Hematopoietic multipotent progenitor cell treated with erythropoietin and hydrocortisone succinate and interleukin-3 and kit ligand, for 15 days (in vitro differentiated cells): ENCODE results near the gene CREB5.

Experiments used
- DNase-seq: peaks from one replicate; pipeline ENCODE4 v3.0.0-alpha.2; 2015; ENCODE audit warnings: low spot score

Gene CREB5

DNA sequence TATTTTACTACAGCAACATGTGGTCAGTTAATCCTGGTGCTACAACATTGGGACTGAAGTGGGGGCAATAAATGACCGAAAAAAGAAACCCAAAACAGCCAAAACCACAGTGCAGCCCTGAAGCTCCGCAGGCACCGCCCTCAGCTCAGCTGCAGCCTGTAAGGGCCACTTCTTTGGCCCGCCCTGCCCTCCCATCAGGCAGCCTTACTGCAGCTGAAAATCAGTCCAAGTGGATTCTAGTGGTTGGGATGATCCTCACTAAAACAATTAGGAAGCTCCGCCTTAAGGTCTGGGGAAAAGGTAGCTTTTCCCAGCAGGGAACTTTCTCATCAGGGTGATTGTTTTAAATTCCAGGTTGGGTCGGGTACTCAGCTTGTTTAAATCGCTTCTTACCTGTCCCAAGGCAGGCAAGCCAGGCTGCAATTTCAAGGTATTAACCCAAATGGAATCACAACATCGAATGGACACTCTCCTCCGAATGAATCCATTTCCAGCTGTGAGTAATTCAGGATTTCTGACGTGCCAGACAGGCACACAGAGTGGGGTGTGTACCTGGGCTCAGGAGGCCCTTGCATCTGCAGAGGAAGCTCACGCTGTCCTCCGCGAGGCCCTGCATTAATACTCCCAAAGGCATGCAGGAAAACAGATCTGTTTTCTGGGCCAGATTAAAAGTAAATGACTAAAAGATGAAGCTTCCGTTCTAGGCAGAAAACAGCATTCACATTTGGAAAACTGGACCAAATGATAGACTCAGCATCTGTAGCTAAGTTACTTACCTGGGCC, 104.3 kb downstream of the CREB5 start:
- DNase-seq: no peak

DNA sequence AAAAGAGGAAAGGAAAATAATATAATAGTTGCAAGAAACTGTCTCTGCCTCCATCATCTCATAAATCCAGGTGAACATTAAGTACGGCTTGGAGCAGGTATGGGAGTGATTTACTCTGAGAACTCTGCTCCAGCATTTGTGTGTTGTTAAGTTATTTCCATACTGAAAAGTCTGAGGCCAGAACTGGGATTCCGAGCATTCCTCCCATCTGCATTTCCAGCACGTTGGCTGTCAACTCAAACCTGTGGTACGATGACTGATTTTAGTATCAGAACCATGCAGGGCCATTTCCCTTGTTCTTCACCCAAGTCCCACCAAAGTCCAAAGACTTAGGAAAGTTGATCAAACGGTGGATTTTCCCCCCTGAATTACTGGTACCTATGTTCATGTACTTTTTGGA, 104.9 kb downstream of the CREB5 start:
- no peak for DNase-seq

DNA sequence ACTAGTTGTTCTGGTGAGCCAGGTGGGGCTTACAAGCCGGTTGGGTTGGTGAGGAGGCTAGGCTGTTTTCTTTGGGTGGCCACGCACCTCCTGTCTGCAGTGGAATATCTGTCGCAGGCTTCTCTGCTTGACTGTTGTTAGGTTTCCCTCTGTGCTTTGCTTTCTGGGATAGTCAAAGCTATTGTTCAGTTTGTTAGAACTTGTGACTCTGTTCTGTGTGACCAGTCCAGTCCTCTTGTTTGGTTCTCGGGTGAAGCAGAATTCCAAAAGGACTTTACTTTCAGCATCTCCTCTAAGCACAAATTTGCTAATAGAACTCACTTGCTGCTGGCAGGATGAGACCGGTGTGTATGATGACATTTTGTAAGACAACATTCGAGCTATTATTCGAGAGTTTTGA, 105.3 kb downstream of the CREB5 start:
- no peak for DNase-seq

DNA sequence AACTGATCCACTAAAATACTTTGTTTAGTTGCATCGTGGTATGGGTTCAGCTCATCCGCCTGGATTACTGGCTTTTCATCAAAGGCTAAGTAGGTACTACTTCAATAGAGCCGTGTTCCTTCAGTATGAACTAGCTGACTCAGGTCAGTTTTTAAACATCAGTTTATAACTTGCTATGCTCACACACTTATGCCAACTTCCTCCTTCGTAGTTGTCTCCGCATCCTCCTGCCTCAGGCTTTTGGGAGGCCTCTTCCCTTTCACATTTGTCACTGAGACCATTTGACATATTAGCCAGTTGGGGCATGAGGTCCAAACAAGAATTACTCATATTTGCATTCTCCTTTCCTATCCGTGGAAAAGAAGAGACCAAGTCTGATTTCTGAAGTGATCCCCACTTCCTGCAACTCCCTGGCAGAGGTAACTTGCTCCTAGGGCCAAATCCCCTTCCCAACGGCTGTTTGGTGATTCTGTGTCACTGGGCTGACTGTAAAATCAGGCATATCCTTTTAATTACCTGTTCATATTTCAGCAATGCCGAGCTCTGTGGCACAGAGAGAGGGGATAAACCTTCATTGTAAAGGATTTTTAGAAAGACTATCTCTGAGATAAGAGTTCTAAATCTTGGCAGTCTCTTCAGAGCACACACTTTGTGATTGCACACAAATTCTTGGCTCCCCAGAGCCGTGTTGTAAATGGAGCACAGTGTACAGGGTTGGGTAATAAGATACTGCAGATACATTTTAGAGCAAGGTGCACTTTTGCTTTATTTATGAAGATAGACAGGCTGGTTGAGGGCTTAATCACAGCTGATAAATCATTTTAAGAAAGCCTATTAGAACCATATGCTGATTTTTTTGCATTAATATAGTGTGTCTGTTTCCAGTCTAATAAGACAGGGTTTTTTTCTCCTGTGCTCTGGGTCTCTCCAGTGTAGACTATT, 108.0 kb downstream of the CREB5 start:
- DNase-seq: no peak

DNA sequence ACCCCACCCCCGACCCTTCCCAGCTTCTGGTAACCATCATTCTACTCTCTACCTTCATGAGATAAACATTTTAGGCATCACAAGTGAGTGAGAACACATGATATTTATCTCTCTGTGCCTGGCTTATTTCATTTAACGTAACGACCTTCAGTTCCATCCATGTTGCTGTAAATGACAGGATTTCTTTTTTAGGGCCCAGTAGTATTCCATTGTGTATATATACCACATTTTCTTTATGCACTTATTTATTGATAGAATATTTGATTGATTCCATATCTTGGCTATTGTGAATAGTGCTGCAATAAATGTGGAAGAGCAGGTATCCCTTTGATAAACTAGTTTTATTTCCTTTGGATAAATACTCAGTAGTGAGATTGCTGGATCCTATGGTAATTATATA, 112.7 kb downstream of the CREB5 start:
- no peak for DNase-seq

DNA sequence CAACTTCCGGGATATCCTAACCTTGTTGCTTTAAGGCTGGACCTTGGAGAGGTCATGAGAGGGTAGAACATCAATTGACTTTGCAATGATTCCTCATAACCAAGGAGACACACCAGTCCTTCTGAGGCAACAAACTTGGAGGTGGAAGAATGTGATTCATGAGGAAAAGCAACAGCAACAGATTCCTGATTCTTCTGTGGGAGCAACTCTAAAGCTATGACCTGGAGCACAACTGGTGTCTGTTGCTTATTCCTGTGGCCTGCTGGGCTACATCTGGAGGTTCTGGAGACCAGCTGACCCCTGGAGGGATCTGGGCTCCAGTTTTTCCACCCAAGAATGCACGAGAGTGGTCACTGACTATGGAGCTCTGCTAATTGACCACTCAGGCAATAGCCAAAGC, 116.6 kb downstream of the CREB5 start:
- no peak for DNase-seq

DNA sequence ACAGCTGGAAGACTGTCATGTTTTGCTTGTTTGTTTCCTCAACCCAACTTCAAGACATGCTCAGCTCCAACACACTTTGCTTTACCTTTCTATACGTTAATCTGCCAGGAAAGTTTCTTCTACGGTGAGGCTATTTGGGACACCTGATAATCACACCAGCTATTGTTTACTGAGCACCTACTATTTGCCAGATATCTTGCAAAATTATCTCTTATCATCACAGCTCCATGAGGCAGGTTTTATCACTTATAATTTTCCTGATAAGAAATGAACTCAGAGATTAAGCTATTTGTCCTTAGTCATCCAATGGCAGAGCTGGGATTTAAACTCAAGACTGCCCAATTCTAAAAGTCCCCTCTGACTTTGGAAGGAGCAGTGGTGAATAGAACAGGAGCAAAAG, 117.4 kb downstream of the CREB5 start:
- no peak for DNase-seq

DNA sequence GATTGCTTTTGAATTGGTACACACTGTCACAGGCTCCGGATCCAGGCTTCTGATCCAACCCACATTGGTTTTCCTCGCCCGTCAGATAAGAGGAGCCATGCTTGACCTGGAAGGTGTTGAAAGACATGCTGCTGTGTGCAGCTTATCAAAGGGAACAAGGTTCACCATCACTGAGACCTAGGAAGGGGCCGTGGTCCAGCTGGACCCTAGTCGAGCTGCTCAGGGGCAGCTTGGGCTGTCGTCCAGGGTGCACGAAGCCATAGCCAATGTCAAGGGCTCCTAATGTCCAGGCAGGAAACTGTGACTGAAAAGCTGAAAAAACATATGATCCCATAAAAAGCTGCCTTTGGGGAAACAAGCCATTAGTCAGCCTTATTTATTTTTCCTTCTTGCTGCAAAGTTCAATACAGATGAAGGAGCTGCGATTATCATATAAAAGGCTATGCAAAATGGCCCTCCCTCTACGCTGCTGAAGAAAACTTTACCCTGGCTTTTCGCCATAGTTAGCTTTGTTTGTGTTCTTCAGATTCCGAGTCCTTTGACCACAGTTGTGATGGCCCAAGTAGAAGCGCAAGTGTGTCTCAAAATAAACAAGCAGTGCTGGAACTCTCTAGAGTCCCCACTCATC, 118.0 kb downstream of the CREB5 start:
- DNase-seq: no peak

DNA sequence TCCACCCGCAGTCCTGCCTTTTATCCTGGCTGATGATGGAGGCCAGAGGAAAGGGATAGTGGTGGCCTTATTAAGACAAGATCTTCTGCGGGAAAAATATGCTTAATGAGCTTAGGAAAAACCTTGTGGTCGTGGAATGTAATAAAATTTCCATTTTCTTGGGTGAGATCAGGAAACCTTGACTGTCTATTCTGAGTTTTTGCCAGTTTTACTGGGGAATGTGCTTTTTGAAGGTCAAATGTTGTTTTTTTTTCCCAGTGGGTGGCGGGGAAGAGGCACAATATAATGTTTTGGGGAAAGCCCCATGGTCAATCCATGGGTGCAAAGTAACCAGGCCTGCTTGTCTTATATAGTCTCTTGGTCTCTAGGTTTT, 118.5 kb downstream of the CREB5 start:
- DNase-seq: no peak

DNA sequence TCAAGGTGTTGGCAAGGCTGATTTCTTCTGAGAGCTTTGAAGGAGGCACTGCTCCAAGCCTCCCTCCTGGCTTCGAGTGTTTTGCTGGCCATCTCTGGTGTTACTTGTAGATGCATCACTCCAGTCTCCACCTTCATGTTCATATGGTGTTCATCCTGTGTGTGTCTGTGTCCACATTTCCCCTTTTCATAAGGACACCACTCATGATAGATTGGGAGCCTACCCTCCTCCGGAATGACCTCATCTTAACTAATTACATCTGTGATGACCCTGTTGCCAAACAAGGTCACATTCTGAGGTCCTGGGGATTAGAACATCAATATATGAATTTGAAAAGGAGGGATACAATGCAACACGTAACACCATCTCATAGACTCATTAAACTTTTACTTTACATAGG, 119.0 kb downstream of the CREB5 start:
- DNase-seq: no peak

DNA sequence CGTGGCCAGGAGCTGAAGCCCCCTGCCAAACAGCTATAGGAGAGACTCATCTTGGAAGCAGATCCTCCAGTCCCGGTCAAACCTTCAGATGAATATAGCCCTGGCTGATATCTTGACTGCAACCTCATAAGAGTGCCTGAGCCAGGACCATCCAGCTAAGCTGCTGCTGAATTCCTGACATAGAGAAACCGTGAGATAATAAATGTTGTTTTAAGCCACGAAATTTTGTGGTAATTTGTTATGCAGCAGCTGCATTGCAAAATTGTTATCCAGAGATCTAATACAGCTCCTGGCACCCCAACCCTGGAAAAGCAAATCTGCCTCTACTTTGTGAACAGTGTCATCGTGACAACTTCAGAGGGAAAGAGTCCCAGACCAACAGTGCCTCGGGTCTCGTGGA, 119.9 kb downstream of the CREB5 start:
- DNase-seq: no peak

DNA sequence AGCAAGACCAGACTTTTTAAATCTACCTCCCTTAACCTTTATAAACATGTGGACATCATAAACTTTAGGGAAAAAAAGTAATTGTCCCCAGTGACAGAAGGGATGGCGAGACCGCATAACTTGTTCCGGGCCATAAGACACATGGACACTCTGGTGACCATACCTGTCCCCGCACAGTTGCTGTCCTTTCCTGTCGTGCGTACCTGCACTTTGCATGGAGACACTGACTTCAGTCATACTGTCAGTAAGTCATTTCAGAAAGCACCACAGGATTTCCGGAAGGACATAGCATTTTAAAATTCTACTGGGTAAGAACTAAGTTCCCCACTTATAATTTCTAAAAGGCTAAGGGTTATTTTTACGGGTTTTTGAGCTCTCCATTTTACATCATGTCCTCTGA, 120.9 kb downstream of the CREB5 start:
- DNase-seq: no peak

DNA sequence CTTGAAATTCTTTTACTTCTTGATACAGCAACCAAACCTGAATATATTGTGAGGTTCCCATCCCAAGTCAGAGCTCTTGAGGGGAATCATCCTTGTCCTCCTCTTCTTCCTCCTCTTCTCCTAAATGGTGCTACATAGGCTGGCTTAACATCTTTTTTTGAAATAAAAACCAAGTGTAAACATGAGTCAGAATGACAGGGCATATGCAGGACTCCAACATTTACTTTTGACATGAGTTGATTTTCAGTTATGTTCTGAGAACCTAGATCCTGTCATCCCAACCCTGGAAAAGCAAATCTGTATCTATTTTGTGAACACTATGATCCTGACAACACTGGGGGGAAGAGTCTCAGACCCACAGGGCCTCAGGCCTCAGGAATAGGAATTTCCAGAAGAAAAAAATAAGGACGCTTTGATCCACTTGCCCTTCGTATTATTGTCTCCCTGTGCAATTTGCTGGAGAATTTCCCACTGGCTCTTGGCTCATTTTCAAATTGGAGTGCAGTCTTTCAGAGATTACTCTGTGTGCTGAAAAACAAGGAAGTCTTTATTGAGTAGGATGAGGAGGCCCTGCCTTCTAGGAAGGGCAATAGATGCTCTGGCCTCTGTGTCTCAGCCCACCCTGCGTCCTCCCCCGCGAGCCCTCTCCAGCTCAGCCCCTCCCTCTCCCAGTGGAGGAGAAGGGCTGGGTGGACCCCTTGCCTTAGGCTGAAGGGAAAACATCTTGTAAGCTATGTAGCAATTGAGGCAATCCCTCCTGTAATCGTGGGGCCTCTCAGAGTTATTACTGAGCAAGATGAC, 121.6 kb downstream of the CREB5 start:
- no peak for DNase-seq

DNA sequence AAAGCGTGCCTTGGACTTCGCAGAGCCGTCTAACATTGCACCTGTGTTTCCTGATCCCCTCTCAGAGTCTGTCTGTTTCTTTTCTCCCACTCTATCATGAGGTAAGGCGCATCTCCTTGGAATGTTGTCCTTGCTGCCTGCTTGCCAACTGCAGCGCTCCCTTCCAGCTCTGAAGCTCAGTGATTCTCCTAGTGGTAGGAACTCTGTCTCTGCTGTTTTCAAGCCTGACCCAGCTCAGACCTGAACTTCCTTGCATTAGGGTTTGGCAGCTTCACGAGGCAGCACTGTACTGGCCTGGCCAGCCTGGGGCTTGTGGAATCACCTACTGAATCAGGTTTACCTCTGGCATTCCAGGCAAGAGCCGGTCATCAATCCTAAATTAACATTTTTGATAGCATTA, 123.9 kb downstream of the CREB5 start:
- no peak for DNase-seq

DNA sequence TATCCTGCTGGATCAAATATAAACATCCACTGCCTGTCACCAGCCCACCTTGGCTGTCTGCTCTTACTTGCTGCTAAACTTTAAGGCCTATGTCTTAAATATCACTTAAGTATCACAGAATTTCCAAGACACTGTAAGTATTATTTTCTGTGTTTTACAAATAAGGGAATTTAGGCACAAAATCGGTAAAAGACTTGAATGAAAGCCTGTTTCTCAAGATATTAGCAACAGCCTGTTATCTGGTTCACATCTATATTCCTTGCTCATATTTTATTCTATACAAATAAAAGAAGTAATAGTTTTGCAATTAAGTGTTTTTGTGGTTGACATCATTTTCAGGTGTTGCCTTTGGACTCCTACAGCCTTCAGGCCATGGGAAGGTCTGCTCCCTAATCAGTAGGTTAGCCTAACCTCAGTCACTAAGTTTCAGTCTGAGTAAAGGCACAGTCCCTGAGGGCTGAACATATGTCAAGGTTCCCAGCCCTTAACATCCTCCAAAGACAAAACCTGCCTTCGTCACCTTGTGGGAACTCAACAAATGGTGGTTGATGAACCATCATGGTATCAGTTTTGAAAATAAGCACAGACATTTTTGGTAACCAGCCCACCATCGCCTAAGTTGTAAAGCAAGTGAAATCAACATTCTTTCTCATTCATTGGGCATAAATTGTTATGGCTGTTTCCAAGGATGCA, 127.1 kb downstream of the CREB5 start:
- no peak for DNase-seq

DNA sequence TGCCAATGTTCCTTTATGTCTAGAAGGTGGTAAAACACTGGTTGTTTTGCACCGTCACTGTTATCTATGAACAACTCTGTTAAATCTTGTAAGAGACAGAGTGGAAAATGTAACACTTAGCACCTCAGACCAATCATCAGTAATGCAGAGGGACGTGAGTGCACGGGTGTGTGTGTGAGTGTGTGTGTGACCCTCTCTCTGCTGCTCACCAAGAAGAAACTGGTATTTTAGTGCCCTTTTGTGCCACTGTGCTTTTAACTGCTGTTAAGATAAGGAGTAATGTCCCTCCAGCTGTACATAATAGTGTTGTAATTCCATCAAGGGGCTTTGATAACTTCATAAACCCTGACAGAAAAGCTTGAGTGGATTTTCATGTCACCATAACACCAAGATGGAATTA, 130.1 kb downstream of the CREB5 start:
- DNase-seq: no peak

DNA sequence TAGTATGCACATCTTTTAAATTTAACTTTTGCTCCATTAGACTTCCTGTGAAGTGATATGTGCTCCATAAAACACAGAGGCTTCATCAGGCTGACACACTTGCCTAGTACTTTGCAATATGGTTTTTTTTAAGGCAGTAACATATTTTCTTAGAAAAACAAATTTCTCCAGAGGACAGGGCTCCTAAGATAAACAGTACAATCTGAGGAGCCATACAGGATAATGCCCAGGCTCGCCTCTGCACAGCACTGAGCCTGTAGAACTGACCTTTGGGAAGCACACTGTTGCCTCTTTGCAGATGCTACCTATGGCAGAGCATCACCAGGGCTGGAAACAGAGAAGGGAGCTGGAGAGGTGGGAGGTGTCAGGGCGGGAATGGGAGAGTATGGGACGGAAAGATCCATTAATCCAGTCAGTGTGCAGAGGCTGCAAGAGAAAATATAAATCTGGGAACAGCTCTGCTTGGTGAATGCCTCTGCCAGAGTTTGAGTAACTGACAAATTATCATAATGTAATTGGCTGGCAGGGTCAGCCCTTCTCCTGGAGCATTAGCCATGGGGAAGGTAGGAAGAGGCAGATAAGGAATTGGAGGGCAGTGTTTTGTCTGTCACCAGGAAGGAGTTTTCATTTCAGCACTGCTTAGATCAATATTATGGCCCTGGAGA, 132.3 kb downstream of the CREB5 start:
- no peak for DNase-seq

DNA sequence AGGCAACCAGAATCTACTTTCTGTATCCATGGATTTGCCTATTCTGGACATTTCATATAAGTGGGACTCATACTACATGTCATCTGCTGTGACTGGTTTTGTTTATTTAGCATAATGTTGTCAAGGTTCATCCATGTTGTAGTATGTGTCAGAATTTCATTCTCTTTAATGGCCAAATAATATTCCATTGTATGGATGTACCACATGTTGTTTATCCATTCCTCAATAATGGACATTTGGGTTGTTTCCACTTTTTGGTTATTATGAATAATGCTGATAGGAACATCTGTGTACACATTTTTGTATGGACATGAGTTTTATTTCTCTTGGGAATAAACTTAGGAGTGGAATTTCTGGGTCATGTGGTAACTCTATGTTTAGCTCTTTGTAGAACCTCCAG, 133.7 kb downstream of the CREB5 start:
- no peak for DNase-seq

DNA sequence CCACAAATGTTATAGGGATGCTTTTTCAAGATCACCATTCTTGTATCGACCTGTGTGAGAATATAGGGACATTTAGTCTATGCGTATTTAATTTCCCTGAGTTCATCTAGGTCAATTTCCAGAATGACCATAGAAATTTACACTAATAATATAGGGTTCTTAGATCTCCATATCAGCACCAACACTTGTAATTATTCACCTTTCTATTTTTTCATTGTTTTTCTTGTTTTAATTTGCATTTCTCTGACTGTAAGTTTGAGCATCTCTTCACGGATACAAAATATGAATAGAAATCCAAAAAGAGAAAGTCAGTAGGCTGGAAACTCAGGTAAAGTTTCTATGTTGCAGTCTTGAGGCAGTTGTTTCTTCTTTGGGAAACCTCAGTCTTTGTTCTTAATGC, 134.8 kb downstream of the CREB5 start:
- no peak for DNase-seq

DNA sequence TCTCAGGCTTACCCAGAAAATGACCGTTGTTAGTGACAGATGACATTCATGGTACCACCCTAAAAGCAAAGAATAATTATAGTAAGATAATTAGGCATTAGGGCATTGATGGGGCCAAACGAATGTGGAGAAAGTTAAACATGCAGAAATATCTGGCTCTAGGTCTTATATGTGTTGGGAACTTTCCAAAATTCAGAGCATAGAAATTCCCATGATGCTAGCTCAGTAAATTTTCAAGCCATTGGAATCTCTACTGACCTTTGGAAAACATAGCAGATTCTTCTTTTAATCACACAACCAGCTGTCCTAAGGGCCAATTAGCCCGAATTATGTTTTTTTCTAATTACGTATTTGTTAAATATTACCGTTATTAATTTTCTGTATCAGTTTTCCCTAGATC, 136.1 kb downstream of the CREB5 start:
- DNase-seq: no peak

DNA sequence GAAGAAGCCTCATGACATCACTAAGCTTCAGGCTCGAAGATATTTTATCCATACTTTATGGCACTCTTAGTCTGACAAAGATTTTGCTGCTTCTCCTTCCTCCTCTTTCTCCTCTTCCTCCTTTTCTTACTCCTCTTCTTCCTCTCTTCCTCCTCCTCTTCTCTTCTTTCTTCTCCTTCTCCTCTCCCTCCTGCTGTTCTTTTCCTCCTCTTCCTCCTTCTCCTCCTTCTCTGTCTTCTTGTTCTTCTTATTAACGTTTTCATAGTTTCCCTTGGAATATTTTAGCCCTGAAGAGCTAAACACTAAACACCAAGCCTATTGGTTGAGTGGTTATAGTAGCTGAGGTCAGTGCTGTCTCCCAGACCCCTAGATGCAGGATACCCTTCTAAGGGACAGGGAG, 137.7 kb downstream of the CREB5 start:
- no peak for DNase-seq
